Measurements from ENCODE around the gene BRWD1. TPM values are rescaled to one million over a fixed set of nuclear protein-coding genes. Genes with fewer than 3 reads are reported as not detected.
"Not testable (repeated sequence)": the region's sequence is repeated elsewhere in the genome, so short reads cannot be mapped to it uniquely, and the experiment has no call there.

The BRWD1 gene
- total RNA-seq, 2 donors from 2014 or later = 38.6 to 43.1 TPM

GRCh38 chr21:39221997-39222486 lies 91.4 kb downstream of the BRWD1 start:
- no peaks in the 10 kb centered on the region for H3K27me3 ChIP-seq
- H3K9ac ChIP-seq (ENCODE audit: low read depth in 2 of 2, low read length in 2 of 2) = no peak overlapping the region
- H3K27ac ChIP-seq = no peak overlapping the region
- H3K4me3 ChIP-seq = no peak overlapping the region
- no peaks in the 10 kb centered on the region for H3K9me3 ChIP-seq
- H3K36me3 ChIP-seq = no peaks in the 10 kb centered on the region
- intact Hi-C loops (cut with DNase I) = loop anchor here (10.0 kb wide), 1 partner anchor 53 kb away; no protein-coding TSS in a partner anchor
- no peak for TF ChIP-seq CTCF (IDR thresholded peaks at IDR 0.05)
- DNase-seq = no peak
- H3K4me1 ChIP-seq = no peaks in the 10 kb centered on the region

- Histone ChIP-seq H3K9ac (ENCODE audit: low read depth in 2 of 2, low read length in 2 of 2) (no peak overlapping the region), H3K36me3 (no peaks in the 10 kb centered on the region), H3K27ac (no peak overlapping the region), H3K27me3 (no peaks in the 10 kb centered on the region), H3K9me3 (no peaks in the 10 kb centered on the region), H3K4me1 (no peaks in the 10 kb centered on the region), H3K4me3 (no peak overlapping the region)
- intact Hi-C loops (cut with DNase I) = loop anchor here (10.0 kb wide), 1 partner anchor 53 kb away; no protein-coding TSS in a partner anchor
- no peak for DNase-seq
- TF ChIP-seq CTCF (IDR thresholded peaks at IDR 0.05) = no peak
Observed at GRCh38 chr21:39221282-39221996, 92.0 kb downstream of the BRWD1 start.

GRCh38 chr21:39220875-39221274 lies 92.6 kb downstream of the BRWD1 start:
- H3K4me1 ChIP-seq; DNase-seq; H3K36me3 ChIP-seq; H3K27ac ChIP-seq; H3K9me3 ChIP-seq; H3K9ac ChIP-seq (ENCODE audit: low read depth in 2 of 2, low read length in 2 of 2); H3K27me3 ChIP-seq; H3K4me3 ChIP-seq: not testable (repeated sequence)
- intact Hi-C loops (cut with DNase I) = loop anchor here (10.0 kb wide), 1 partner anchor 54 kb away; no protein-coding TSS in a partner anchor

GRCh38 chr21:39220150-39220549 lies 93.3 kb downstream of the BRWD1 start:
- Histone ChIP-seq H3K4me1 (no peaks in the 10 kb centered on the region), H3K9me3 (no peaks in the 10 kb centered on the region), H3K36me3 (no peaks in the 10 kb centered on the region), H3K9ac (ENCODE audit: low read depth in 2 of 2, low read length in 2 of 2) (no peak overlapping the region), H3K27ac (no peak overlapping the region), H3K4me3 (no peak overlapping the region), H3K27me3 (no peaks in the 10 kb centered on the region)
- DNase-seq = no peak
- intact Hi-C loops (cut with DNase I) = loop anchor here (10.0 kb wide), 1 partner anchor 55 kb away; no protein-coding TSS in a partner anchor
- no peak for TF ChIP-seq CTCF (IDR thresholded peaks at IDR 0.05)

GRCh38 chr21:39218082-39218409 lies 95.4 kb downstream of the BRWD1 start:
- TF ChIP-seq CTCF (IDR thresholded peaks at IDR 0.05) = no peak
- no peaks in the 10 kb centered on the region for H3K27me3 ChIP-seq
- intact Hi-C loops (cut with DNase I) = no loop called here
- DNase-seq = no peak
- H3K36me3 ChIP-seq = no peaks in the 10 kb centered on the region
- H3K9me3 ChIP-seq = no peaks in the 10 kb centered on the region
- no peak overlapping the region for H3K27ac ChIP-seq
- no peak overlapping the region for H3K4me3 ChIP-seq
- H3K9ac ChIP-seq (ENCODE audit: low read depth in 2 of 2, low read length in 2 of 2) = no peak overlapping the region
- no peaks in the 10 kb centered on the region for H3K4me1 ChIP-seq

GRCh38 chr21:39217356-39218081 lies 95.9 kb downstream of the BRWD1 start:
- intact Hi-C loops (cut with DNase I) = no loop called here
- TF ChIP-seq CTCF (IDR thresholded peaks at IDR 0.05) = no peak
- no peaks in the 10 kb centered on the region for H3K36me3 ChIP-seq

More at GRCh38 chr21:39217356-39218081, 95.9 kb downstream of the BRWD1 start:
- H3K9ac ChIP-seq (ENCODE audit: low read depth in 2 of 2, low read length in 2 of 2) = no peak overlapping the region
- no peak overlapping the region for H3K4me3 ChIP-seq
- no peak overlapping the region for H3K27ac ChIP-seq
- H3K4me1 ChIP-seq = no peaks in the 10 kb centered on the region
- no peaks in the 10 kb centered on the region for H3K27me3 ChIP-seq
- no peak for DNase-seq
- no peaks in the 10 kb centered on the region for H3K9me3 ChIP-seq

Measured in colonic mucosa (tissue), 4 donors.